HG03558 (cell line): Measurements from ENCODE around the gene PMFBP1.

Source experiments
- ATAC-seq: cut with Tn5 transposase; IDR thresholded peaks from one replicate; pipeline ENCODE4 v1.9.1; 2021; ENCODE audit warnings: moderate number of reproducible peaks; ENCODE audit not compliant: unreplicated experiment; ENCODE audit errors: extremely low read depth

Gene PMFBP1, protein sequence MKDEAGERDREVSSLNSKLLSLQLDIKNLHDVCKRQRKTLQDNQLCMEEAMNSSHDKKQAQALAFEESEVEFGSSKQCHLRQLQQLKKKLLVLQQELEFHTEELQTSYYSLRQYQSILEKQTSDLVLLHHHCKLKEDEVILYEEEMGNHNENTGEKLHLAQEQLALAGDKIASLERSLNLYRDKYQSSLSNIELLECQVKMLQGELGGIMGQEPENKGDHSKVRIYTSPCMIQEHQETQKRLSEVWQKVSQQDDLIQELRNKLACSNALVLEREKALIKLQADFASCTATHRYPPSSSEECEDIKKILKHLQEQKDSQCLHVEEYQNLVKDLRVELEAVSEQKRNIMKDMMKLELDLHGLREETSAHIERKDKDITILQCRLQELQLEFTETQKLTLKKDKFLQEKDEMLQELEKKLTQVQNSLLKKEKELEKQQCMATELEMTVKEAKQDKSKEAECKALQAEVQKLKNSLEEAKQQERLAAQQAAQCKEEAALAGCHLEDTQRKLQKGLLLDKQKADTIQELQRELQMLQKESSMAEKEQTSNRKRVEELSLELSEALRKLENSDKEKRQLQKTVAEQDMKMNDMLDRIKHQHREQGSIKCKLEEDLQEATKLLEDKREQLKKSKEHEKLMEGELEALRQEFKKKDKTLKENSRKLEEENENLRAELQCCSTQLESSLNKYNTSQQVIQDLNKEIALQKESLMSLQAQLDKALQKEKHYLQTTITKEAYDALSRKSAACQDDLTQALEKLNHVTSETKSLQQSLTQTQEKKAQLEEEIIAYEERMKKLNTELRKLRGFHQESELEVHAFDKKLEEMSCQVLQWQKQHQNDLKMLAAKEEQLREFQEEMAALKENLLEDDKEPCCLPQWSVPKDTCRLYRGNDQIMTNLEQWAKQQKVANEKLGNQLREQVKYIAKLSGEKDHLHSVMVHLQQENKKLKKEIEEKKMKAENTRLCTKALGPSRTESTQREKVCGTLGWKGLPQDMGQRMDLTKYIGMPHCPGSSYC

DNA sequence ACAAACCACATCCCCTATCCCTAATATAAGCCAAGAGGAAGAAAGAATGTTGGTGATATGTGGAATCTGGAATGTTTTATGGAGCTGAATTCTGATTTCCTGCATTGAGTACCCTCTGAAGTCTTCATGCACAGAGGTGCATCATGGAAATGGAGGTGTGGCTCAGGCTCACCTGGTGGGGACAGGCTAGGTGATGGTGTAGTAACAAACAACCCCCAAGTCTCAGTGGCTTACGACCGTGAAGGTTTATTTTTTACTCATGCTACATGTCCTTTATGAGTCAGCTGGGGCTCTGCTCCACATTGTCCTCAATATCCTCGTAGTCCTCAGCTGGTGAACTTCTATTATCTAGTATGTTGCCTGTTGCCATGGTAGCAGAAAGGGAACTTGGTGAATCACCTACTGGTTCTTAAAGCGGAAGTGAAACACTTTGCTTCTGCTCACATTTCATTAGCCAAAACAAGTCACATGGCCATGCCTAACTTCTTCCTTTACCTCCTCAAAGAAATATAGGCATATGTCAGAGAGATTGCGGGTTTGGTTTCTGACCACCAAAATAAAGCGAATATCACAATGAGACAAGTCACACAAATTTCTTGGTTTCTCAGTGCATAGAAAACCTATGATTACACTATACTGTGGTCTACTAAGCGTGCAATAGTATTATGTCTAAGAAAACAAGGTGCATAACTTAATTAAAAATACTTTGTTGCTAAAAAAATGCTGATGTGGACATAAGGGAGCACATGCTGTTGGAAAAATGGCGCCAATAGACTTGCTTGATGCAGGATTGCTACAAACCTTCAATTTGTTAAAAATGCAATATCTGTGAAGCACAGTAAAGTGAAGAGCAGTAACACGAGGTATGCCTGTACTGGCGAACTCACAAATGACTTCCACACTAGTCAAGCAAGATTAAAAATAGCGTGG, at the start of gene PMFBP1:
PMFBP1 (minus strand) TSS at position 51 of the 930 bp plus-strand sequence. CDS start 947 bp downstream, outside the sequence.
- peak; percentile 96 for ATAC-seq

DNA sequence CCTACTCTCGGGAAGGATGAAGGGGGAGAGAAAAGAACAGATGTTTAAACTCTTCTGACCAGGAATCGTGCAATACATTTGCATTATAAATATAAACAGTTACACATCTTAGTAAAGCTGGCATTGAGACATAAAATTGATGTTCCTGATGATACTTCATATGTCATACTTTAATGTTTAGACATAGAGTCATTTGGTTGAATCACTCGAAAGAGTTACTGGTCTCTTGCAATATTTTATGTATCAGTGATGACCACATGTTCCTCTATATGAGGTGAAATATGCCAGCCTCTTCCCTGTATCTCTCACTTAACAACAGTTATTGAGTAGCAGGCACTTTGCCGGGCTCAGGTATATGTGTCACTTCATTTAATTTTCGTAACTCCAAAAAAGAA, 49.7 kb upstream of the PMFBP1 start:
- no peak for ATAC-seq

DNA sequence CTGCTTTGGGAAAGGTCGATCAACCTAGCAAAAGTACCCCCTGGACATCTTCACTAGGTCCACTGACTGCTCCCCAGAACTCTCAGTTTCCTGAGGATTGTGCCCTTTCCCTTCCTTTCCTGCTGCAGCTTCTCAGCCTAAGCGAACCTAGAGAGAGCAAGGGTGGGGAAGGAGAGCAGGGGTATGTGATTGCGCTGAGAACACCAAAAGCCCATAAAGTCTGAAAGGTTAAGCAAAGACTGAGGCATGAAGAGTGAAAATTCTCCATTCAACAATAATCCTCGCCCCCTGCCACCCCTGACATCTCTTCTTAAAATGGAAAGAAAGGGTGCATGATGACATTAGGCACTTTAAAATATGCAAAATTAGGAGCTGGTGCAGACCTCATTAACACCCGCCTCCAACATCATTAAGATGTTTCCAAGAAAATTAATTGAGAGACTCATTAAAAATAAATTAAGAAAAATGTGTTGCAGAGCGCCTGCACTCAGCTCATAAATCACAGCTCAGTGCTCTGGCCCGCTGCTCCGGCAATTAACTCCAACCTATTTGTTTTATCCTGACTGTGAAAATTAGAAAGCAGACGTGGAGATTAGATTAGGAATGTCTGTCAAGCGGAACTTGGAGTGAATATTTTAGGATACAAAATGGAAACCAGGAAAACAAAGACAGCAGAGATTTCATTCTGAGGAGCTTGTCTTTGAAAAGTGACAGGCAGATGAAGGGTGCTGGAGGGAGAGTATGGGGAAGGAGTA, 49.1 kb upstream of the PMFBP1 start:
- ATAC-seq, result no peak

DNA sequence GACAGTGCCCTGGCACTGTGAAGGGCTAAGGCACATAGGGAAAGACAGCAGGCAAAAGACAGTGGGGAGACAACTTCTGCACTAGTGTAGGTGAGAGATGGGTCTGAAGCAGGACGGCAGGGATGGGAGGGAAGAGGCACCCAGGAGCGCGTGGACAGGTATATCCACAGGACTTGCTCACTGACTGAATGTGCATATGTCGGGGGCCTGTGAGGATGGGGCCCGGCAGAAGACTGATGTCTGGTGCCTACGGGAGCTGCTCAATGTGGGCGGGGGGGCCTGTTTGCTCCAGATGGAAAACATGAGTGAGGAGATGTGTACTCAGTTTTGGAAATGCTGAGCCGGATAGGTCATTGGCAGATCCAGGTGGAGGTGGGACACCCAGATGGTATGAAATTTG, 47.3 kb upstream of the PMFBP1 start:
- ATAC-seq, result no peak

DNA sequence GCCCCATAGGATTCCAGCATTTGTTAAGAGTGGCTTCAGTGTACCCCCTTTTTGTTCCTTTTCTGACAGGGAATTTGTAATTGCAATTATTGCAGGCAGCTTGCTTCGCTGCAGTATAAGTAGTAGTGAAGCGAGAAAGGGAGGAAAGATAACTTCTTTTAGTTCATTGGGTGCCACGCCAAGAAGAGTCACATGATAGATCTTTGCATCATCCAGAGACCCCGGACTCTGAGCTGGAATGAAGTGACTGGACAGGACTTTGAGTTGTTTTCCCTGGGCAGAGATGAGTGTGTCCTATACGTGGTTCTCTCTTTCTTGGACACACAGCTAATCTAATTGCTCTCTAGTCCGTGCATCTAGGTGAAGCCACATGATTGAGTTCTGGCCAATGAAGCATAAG, 44.8 kb upstream of the PMFBP1 start:
- ATAC-seq, result no peak

DNA sequence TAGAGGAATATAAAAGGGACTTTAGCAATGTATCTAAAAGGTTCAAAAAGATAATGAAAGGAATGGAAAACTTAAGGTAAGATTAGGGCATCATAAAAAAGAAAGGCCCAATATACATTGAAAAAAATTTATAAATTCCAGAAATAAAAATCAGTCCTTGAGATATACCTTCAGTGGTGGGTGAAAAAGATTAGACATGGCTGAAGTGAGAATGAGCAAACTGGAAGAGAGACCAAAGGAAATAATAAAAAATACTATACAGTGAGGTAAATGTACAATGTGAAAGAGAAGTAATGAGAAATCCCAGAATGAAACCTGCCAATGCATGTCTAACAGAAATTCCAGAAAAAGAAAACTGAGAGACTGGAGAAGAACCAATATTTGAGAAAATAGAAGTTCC, 42.9 kb upstream of the PMFBP1 start:
- ATAC-seq, result no peak

DNA sequence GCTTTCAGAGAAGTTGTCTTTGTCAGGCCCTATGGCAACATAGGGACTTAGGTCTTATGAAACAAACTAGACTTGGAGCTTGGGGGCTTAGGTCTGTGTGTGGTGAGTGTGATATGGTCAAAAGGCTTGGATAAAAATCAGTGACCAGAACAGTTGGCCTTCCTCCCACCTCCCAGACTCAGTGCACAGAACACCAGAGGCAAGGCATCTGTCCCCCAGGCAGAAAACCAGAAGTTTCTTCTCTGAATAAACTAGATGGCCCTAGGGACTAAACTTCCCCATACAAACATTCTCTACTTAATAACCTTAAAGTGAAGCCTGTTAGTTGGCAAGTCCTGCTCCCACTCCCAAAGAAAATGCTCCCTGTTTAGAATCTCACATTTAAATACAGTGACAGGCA, 39.2 kb upstream of the PMFBP1 start:
- ATAC-seq, result no peak

DNA sequence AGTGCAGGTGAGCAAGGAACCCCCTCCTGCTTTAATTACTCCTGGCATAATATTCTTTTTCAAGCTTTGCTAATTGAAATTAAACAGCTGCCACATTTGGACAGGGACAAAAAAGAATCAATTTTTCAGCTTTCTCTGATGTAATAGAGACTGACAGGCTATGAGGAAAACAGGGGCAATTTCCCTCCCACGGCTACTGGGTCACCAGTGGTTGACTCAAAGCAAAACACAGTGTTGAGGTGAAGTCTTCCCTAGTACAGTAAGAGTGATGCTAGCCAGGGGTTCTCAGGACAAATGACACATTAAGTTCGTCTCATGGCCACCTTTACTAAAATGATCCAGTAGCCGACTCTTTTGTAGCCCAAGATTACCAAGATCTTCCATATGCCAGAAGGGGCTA, 38.6 kb upstream of the PMFBP1 start:
- no peak for ATAC-seq

DNA sequence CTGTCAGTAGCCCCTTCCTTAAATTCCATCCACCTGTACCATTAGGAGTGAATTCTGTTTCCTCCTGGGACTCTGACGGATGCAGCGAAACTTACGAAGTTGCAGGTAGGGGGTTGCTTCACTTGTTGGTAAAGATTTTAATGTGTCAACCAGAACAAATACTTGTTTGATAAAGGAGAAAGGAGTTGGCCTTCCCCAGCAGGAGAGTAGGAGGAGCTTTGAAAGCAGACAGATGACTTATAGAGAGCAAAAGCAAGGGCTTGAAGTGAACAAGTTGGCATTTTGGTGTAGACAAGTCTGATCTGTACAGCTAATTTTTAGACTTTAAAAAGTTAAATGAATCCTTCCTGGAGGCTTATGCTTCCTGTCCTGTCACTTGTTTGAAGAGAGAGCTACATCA, 38.1 kb upstream of the PMFBP1 start:
- ATAC-seq, result no peak

DNA sequence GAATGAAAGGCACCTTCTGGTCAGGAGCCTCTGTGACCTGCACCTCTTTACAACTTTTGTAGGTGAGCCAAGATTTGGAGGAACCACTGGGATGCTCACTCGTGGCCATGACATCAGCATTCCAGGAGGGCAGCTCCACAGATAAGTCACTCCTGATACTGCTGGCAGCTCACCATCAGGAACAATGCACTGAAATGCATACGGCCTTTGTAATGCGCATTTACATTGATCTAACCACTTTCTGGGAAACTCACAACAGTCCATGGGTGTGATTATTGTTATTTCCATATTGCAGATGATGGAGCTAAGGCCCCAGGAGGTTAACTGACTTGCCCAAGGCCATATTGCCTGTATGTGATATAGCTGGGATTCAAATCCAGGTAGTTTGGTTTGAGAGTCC, 34.3 kb upstream of the PMFBP1 start:
- ATAC-seq, result no peak

DNA sequence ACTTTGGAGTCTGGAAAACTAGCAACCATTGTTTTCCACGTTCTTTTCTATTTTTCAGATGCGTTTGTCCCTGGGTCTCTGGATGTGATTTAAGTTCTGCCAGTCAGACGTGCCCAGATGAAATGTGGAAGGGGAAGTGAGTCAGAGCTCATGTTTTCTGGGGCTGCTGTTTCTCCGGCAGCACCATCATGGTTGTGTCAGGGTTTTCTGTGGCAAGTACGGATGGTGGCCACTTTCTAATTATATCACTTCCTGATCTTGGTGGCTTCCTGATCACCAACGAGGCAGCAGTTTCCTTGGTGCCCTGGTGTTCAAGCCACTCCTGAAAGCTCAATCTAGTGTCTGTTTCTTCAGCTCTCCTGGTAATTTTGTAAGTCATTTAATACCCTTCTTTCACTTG, 31.4 kb upstream of the PMFBP1 start:
- ATAC-seq, result peak; percentile 58

DNA sequence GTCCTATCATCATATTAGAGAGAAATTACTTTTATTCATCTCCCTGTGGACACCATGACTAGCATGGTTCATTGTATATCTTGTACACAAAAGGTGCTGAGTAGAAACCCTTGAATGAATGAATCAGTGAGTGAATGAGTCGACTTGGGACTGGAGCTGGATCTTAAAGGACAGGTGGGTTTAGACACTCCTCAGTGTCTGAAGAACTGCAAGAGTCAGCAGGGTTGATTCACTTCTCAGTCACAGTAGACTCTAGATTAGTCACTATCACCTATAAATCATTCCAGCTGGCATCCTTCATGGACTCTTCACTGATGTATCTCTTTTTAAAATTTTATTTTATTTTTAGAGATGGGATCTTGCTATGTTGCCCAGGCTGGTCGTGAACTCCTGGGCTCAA, 30.1 kb upstream of the PMFBP1 start:
- no peak for ATAC-seq

DNA sequence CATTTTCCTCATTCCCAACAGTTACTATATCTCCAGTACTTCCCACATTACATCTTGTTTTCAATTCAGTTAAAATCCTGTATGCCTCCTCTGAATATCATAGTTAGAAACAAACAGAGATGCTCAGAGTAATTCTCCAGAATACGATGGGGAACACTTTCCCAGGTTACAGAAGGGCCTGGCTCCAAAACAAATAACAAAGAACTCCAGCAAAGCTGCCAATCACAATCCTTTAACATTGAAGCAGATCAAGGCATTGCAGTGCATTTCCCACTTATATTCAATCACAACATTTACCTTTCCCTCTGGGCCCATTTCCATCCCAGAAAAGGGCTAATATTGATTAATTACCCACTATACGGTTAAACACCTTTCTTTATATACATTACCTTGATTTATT, 29.4 kb upstream of the PMFBP1 start:
- ATAC-seq, result no peak

DNA sequence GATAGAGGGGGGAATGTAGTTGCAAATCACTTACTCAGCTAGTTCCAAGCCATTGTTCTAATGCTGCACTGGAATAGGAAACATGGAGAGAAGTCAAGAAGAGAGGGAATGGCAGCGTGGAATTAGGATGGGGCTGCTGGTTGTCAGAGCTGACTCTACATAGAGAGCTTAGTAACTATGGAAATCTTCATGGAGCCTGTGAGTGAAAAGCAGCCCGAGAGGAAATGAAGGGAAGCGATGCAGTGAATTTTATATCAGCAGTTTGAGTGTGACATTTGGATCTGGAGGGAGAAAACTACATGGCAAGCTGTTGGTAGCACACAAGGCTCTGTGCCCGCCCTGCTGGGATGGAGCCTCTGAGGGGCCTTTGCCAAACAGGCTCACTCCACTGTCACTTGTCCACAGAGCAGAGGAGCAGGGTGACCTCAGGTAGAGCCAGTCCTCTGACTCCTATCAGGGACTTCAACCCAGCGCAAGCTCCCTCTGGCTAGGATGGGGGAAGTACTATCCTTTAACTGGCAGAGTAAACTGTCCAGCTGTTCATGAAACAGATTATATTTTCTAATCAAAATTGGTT, 27.9 kb upstream of the PMFBP1 start:
- no peak for ATAC-seq

DNA sequence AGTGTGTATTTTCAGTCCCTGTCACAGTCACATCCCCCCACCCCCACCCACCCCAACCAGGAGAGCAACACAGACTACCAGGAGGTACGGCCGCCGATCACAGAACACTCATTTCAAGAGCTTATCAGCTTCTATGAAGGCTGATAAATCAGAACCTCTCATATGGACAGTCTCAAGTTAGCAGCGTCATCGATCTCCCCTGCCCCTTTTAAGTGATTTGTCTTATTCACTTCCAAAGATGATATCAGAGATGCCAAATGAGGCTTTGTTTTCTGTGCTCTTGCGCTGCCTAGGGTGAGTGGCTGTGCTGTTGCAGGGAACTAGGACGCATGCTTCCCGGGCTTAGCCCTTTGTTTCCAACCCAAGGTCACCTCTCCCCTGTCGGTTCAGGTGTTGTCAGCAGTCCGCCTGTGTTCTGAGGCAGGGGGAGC, 26.8 kb upstream of the PMFBP1 start:
- ATAC-seq, result no peak

DNA sequence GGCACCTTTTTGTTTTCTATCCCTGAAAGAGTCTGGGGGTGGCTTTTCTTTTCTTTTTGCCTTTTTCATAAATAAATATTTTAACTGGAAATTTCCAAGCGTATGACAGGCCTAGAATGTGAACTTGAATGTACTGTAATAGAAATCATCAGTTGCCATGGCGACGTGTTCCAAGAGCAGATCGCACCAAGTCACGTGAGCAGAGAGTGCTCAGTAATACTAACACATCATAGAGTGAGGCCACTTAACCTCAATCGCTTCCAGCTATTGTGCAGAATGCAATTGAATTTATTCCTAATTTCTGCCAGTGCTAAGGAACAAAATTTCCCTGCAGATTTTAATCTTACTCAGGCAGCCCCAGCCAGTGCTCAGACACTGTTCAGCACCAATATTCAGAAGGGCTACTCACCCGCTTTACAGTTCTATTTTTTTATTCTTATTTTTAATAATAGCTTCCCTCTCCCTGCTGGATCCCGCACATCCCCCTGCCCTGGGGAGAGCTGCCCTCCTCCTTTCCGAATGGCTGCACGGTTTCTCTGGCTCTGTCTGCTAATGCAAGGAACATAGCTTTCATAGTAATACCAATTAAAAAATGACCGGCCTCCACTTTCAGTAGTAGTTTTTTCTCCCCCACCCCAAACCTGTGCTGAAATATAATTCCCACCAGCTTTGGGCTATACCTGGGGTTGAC, 26.2 kb upstream of the PMFBP1 start:
- no peak for ATAC-seq

DNA sequence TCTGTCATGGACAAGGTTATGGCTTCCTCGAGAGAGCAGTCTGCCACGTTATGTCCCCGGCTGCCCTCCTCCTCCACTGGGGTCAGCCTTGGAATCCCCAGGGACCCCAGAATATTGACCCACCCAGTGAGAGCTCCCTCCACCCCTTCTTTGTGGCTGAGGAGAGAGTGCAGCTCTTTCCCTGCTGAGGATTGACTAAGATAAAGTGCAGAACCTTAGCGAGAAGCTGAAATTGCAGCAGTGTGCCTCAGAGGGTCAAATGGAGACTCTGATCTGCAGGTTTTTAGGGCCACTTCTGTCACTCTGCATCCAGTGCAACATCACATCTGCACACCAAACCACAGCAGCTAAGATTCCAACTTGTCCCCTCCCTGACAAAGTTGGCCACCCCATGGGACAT, 25.6 kb upstream of the PMFBP1 start:
- no peak for ATAC-seq

DNA sequence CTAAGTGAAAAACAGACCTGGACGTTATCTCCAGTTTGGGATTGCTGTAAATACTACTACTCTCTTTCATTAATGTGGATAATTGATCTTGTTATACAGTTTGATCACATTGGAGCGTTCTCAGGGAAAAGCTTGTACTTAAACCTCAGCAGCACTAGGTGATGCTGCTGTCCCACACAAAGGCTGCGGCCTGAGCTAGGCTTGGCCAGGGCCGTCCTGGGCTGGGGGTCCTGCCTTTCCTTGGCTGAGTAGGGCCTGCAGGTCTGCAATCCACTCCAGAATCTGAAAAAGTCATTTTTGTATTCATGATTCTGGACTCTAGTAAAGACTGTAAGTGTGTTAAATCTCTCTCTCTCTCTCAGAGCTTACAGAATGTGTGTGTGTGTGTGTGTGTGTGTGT, 23.7 kb upstream of the PMFBP1 start:
- no peak for ATAC-seq

DNA sequence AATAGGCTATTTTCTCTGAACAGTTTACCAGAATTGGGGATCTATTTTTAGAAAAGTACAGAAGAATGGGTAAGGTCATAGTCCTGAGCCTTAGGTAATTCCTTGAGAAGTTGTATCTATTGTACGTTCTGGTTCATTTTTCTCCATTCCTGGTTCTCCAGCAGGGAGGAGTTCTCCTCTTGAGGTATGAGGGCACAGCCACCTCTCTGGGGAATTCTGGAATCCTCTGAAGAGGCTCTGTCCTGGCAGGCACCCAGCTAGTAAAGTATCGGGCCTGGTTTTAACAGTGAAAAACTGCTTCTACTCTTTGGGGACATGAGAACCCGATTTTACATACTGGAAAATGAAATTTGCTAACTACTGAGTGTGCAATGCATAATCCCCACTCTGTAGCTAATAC, 19.6 kb upstream of the PMFBP1 start:
- ATAC-seq, result no peak
